ENCODE measurements around the gene ITPRID2.

DNA sequence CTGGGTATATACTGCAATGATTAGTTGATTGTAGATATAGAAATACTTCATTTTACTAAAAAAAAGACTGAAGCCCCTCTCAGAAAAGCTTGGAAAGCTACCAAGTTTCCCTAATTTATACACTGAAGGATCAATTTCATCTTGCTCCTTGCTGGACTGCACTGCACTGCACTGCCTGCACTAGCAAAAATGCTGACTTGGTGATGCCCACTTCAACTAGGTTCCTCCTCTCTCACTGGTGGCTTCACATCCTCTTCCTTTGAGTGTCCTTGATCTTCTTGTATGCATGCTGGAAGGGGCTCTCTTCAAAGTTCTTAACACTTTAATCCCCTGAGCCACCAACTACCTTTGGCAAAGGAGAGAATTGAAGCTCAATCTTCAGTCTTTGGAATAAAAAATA is 31.7 kb upstream of the ITPRID2 start:
- TF ChIP-seq YY1 (IDR thresholded peaks at IDR 0.05; ENCODE audit: low read depth, low read length) (no peak), TAF1 (IDR thresholded peaks at IDR 0.05; ENCODE audit: low read depth, low read length) (no peak), POLR2A (IDR thresholded peaks at IDR 0.05; ENCODE audit: control extremely low read depth in 1 of 2, low read depth in 2 of 2, low read length in 2 of 2) (no peak)

Data from H1 (cell line).